Liver (tissue), 9 donors: ENCODE results near the gene RPS6KA2. TPM values are rescaled to one million over a fixed set of nuclear protein-coding genes. Genes with fewer than 3 reads are reported as not detected.

Experiments used
- DNase-seq: peaks from one replicate; pipeline ENCODE4 v3.0.0-alpha.2; 2017; ENCODE audit warnings: low spot score
- H3K27ac ChIP-seq, 2 donors: one replicate each; pipeline ENCODE4 v1.7.0; 2013; ENCODE audit warnings: inconsistent platforms in 2 of 2, low read length in 2 of 2, control low read depth in 1 of 2, low read depth in 1 of 2, mild to moderate bottlenecking in 1 of 2
- H3K27me3 ChIP-seq, 4 donors: one replicate each; pipeline versions ENCODE4 v1.6.1 to v1.7.0; 2013; ENCODE audit warnings: low read length in 3 of 4, inconsistent platforms in 1 of 4, mild to moderate bottlenecking in 1 of 4, moderate library complexity in 1 of 4; ENCODE audit not compliant: control insufficient read depth in 4 of 4, insufficient read depth in 4 of 4
- H3K36me3 ChIP-seq, 4 donors: one replicate each; pipeline versions ENCODE4 v1.6.1 to v1.7.0; 2013; ENCODE audit warnings: low read length in 3 of 4, mild to moderate bottlenecking in 3 of 4, low read depth in 1 of 4, moderate library complexity in 1 of 4; ENCODE audit not compliant: control insufficient read depth in 4 of 4, insufficient read depth in 3 of 4
- H3K4me1 ChIP-seq, 4 donors: one replicate each; pipeline versions ENCODE4 v1.6.1 to v1.7.0; 2013; ENCODE audit warnings: low read length in 3 of 4, mild to moderate bottlenecking in 3 of 4, moderate library complexity in 1 of 4; ENCODE audit not compliant: control insufficient read depth in 4 of 4, insufficient read depth in 4 of 4
- H3K4me3 ChIP-seq, 3 donors: one replicate each; pipeline versions ENCODE4 v1.6.1 to v1.7.0; 2013; ENCODE audit warnings: low read length in 3 of 3, control low read depth in 1 of 3, low read depth in 1 of 3, mild to moderate bottlenecking in 1 of 3
- H3K9ac ChIP-seq, 2 donors: one replicate each; pipeline ENCODE4 v1.7.0; 2013; ENCODE audit warnings: low read length in 2 of 2, mild to moderate bottlenecking in 2 of 2, moderate library complexity in 2 of 2, control low read depth in 1 of 2, low read depth in 1 of 2
- H3K9me3 ChIP-seq, 4 donors: one replicate each; pipeline versions ENCODE4 v1.6.1 to v1.7.0; 2013; ENCODE audit warnings: low read length in 3 of 4; ENCODE audit not compliant: control insufficient read depth in 4 of 4
- ATF3 ChIP-seq: IDR thresholded peaks from 2 replicates; pipeline ENCODE4 v1.6.1; 2016; ENCODE audit warnings: antibody characterized with exemption
- EGR1 ChIP-seq, 2 donors: IDR thresholded peaks; 2 replicates each; pipeline ENCODE4 v1.6.1; 2016 to 2018; ENCODE audit warnings: antibody characterized with exemption in 2 of 2, low read depth in 2 of 2
- FOXA1 ChIP-seq: IDR thresholded peaks from 2 replicates; pipeline ENCODE4 v1.6.1; 2016; ENCODE audit warnings: antibody characterized with exemption
- FOXA2 ChIP-seq: IDR thresholded peaks from 2 replicates; pipeline ENCODE4 v1.6.1; 2016; ENCODE audit warnings: antibody characterized with exemption
- GABPA ChIP-seq, 2 donors: IDR thresholded peaks in 1 of 2; conservative IDR thresholded peaks in 1 of 2; 2 replicates each; pipeline ENCODE4 v1.6.1; 2016; ENCODE audit warnings: antibody characterized with exemption in 2 of 2, mild to moderate bottlenecking in 1 of 2, moderate library complexity in 1 of 2
- HNF4A ChIP-seq, 2 donors: conservative IDR thresholded peaks; 2 replicates each; pipeline ENCODE4 v1.6.1; 2016; ENCODE audit warnings: antibody characterized with exemption in 2 of 2, mild to moderate bottlenecking in 2 of 2
- HNF4G ChIP-seq: IDR thresholded peaks from 2 replicates; pipeline ENCODE4 v1.6.1; 2016; ENCODE audit warnings: antibody characterized with exemption
- JUND ChIP-seq, 2 donors: IDR thresholded peaks; 2 replicates each; pipeline ENCODE4 v1.6.1; 2016; ENCODE audit warnings: antibody characterized with exemption in 2 of 2
- NR2F2 ChIP-seq: IDR thresholded peaks from 2 replicates; pipeline ENCODE4 v1.6.1; 2016; ENCODE audit warnings: antibody characterized with exemption
- RAD21 ChIP-seq, 2 donors: IDR thresholded peaks; 2 replicates each; pipeline ENCODE4 v1.6.1; 2016; ENCODE audit warnings: antibody characterized with exemption in 2 of 2, mild to moderate bottlenecking in 2 of 2
- REST ChIP-seq: IDR thresholded peaks from 2 replicates; pipeline ENCODE4 v1.6.1; 2016; ENCODE audit warnings: antibody characterized with exemption, mild to moderate bottlenecking
- RXRA ChIP-seq, 2 donors: IDR thresholded peaks; 2 replicates each; pipeline ENCODE4 v1.6.1; 2017 to 2018; ENCODE audit warnings: antibody characterized with exemption in 2 of 2, mild to moderate bottlenecking in 1 of 2
- SP1 ChIP-seq: IDR thresholded peaks from 2 replicates; pipeline ENCODE4 v1.6.1; 2018; ENCODE audit warnings: antibody characterized with exemption, mild to moderate bottlenecking
- TAF1 ChIP-seq: conservative IDR thresholded peaks from 2 replicates; pipeline ENCODE4 v1.6.1; 2016; ENCODE audit warnings: antibody characterized with exemption, mild to moderate bottlenecking
- ZBTB33 ChIP-seq: IDR thresholded peaks from 2 replicates; pipeline ENCODE4 v1.6.1; 2016; ENCODE audit warnings: antibody characterized with exemption
- WGBS: extraction: QIAGEN DNeasy Blood & Tissue Kit; methylation state at CpG from one replicate; pipeline ENCODE4 v1.1.7; 2013; 5-methylcytosine and 5-hydroxymethylcytosine counted together
- polyA plus RNA-seq, 2 donors: library from polyadenylated mRNA; stranded (reverse) in 1 of 2; unstranded in 1 of 2; fragments of 200-250 nt in 1 of 2; fragments of >200 nt in 1 of 2; fragmentation: Nextera tagmentation in 1 of 2; extraction: Ambion mirVana in 1 of 2; gene quantifications; one replicate each; pipeline versions ENCODE4 v1.2.1 to v1.2.3, GENCODE V29; 2013 to 2015
- total RNA-seq, 2 donors: library from RNA; depleted of rRNA; stranded (reverse); fragments of >200 nt; gene quantifications; one replicate each; pipeline ENCODE4 v1.2.3, GENCODE V29; 2014
- TF ChIP-seq, protein P1 (sequence below): fragments of 150-350 bp; IDR thresholded peaks from 2 replicates; pipeline ENCODE4 v1.5.1; 2017; ENCODE audit warnings: improper control_type of control experiment, low read depth, low read length; ENCODE audit not compliant: missing input control
- TF ChIP-seq, protein P2 (sequence below): IDR thresholded peaks from 2 replicates; pipeline ENCODE4 v1.6.1; 2016; ENCODE audit warnings: antibody characterized with exemption
- donor health status: healthy.
- donor health status: healthy.
- donor health status: healthy.
- donor health status: healthy.
- donor health status: healthy.

RPS6KA2 gene
- total and polyA plus RNA-seq, 4 donors, result 2.5 to 9.0 (median 5.0) TPM

DNA sequence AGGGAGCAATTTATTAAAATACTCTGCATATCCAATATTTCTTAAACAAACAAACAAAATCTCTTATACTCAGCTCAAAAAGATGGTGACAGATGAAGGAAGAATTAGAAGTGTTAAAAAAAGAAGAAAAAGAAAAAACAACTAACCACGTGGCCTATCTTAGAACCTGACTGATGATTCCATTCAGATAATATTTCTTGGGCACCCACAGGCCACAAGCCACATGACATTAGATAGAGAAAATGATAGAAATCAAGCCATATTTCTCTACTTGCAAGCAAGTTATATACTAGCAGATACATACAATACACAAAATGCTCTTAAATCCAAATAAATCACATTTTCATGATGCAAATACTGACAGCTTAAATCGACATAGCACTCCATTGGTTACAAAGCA is 26.1 kb downstream of the RPS6KA2 start:
- no peak for DNase-seq
- no peak for TF ChIP-seq FOXA1
- TF ChIP-seq HNF4A (conservative IDR thresholded peaks at IDR 0.05), result no peak
- no peak for TF ChIP-seq EGR1 (IDR thresholded peaks at IDR 0.05; ENCODE audit: low read depth in 2 of 2)
- TF ChIP-seq JUND (IDR thresholded peaks at IDR 0.05), result no peak
- TF ChIP-seq ZBTB33, result no peak
- no peak for TF ChIP-seq GABPA (IDR thresholded peaks at IDR 0.05 in 1 of 2, conservative IDR thresholded peaks at IDR 0.05 in 1 of 2)
- no peak for TF ChIP-seq ATF3
- TF ChIP-seq, protein P1, sequence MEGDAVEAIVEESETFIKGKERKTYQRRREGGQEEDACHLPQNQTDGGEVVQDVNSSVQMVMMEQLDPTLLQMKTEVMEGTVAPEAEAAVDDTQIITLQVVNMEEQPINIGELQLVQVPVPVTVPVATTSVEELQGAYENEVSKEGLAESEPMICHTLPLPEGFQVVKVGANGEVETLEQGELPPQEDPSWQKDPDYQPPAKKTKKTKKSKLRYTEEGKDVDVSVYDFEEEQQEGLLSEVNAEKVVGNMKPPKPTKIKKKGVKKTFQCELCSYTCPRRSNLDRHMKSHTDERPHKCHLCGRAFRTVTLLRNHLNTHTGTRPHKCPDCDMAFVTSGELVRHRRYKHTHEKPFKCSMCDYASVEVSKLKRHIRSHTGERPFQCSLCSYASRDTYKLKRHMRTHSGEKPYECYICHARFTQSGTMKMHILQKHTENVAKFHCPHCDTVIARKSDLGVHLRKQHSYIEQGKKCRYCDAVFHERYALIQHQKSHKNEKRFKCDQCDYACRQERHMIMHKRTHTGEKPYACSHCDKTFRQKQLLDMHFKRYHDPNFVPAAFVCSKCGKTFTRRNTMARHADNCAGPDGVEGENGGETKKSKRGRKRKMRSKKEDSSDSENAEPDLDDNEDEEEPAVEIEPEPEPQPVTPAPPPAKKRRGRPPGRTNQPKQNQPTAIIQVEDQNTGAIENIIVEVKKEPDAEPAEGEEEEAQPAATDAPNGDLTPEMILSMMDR, result no peak
- no peak for TF ChIP-seq NR2F2
- no peak for TF ChIP-seq TAF1
- TF ChIP-seq HNF4G, result no peak
- no peak for TF ChIP-seq RAD21 (IDR thresholded peaks at IDR 0.05)
- TF ChIP-seq RXRA (IDR thresholded peaks at IDR 0.05), result no peak
- no peak overlapping the region for H3K27ac ChIP-seq
- H3K4me3 ChIP-seq, result no peak overlapping the region
- H3K36me3 ChIP-seq, result no peaks in the 10 kb centered on the region
- WGBS, result 88% methylated on average over 2 of the region's 2 CpGs
- H3K9ac ChIP-seq, result no peak overlapping the region
- no peaks in the 10 kb centered on the region for H3K27me3 ChIP-seq
- no peaks in the 10 kb centered on the region for H3K9me3 ChIP-seq
- H3K4me1 ChIP-seq, result no peaks in the 10 kb centered on the region

GRCh38 chr6:166599205-166599604 is 27.8 kb downstream of the RPS6KA2 start:
- DNase-seq, result no peak
- WGBS, result 77% methylated on average over 5 of the region's 5 CpGs

More at GRCh38 chr6:166599205-166599604, 27.8 kb downstream of the RPS6KA2 start:
- no peaks in the 10 kb centered on the region for H3K4me1 ChIP-seq
- no peak overlapping the region for H3K9ac ChIP-seq
- TF ChIP-seq, protein P1, result no peak
- TF ChIP-seq ATF3, result no peak
- TF ChIP-seq FOXA2, result no peak
- TF ChIP-seq ZBTB33, result no peak
- TF ChIP-seq JUND (IDR thresholded peaks at IDR 0.05), result no peak
- no peak for TF ChIP-seq REST
- no peak for TF ChIP-seq SP1
- no peak for TF ChIP-seq HNF4A (conservative IDR thresholded peaks at IDR 0.05)
- TF ChIP-seq, protein P2, sequence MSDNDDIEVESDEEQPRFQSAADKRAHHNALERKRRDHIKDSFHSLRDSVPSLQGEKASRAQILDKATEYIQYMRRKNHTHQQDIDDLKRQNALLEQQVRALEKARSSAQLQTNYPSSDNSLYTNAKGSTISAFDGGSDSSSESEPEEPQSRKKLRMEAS, result no peak
- TF ChIP-seq RAD21 (IDR thresholded peaks at IDR 0.05), result no peak
- TF ChIP-seq FOXA1, result no peak
- no peak overlapping the region for H3K4me3 ChIP-seq
- H3K27me3 ChIP-seq, result no peaks in the 10 kb centered on the region
- H3K27ac ChIP-seq, result peak overlapping the region in 1 of 2 donors; percentile 53
- H3K9me3 ChIP-seq, result no peaks in the 10 kb centered on the region
- no peaks in the 10 kb centered on the region for H3K36me3 ChIP-seq
